Loucy (cell line): ENCODE data around the gene CEP112.

Experiments
- H2AFZ ChIP-seq: fragments of 200-600 bp; sonication (generic); 2 replicates; pipeline ENCODE4 v1.6.0; 2016; ENCODE audit warnings: antibody characterized with exemption, mild to moderate bottlenecking, low read length, moderate library complexity
- H3F3A ChIP-seq: fragments of 200-600 bp; 2 replicates; pipeline ENCODE4 v1.6.0; 2016; ENCODE audit warnings: antibody characterized with exemption, low read depth, mild to moderate bottlenecking
- H3K27me3 ChIP-seq: fragments of 200-600 bp; sonication (generic); 2 replicates; pipeline ENCODE4 v1.6.1; 2014; ENCODE audit warnings: low read length, mild to moderate bottlenecking; ENCODE audit not compliant: insufficient read depth, poor library complexity, severe bottlenecking
- H3K36me3 ChIP-seq: fragments of 200-600 bp; sonication (generic); 2 replicates; pipeline ENCODE4 v1.6.1; 2016; ENCODE audit warnings: low read length; ENCODE audit not compliant: insufficient read depth
- H3K4me1 ChIP-seq: fragments of 200-600 bp; sonication (generic); 2 replicates; pipeline ENCODE4 v1.5.1; 2014; ENCODE audit warnings: low read length, mild to moderate bottlenecking; ENCODE audit not compliant: insufficient read depth, poor library complexity, severe bottlenecking
- H3K4me2 ChIP-seq: fragments of 200-600 bp; sonication (generic); 2 replicates; pipeline ENCODE4 v1.6.0; 2014; ENCODE audit warnings: antibody characterized with exemption, low read length, low read depth, mild to moderate bottlenecking; ENCODE audit not compliant: poor library complexity, severe bottlenecking
- H3K4me3 ChIP-seq: fragments of 200-600 bp; sonication (generic); 2 replicates; pipeline ENCODE4 v1.5.1; 2014; ENCODE audit warnings: low read length, mild to moderate bottlenecking, mixed read lengths; ENCODE audit not compliant: poor library complexity, severe bottlenecking
- H3K79me2 ChIP-seq: fragments of 200-600 bp; sonication (generic); 2 replicates; pipeline ENCODE4 v1.6.1; 2014; ENCODE audit warnings: low read length; ENCODE audit not compliant: insufficient read depth
- H3K9ac ChIP-seq: fragments of 200-600 bp; sonication (generic); 2 replicates; pipeline ENCODE4 v1.6.0; 2014; ENCODE audit warnings: mild to moderate bottlenecking, low read depth, low read length, moderate library complexity; ENCODE audit not compliant: poor library complexity, severe bottlenecking
- H3K9me2 ChIP-seq: fragments of 200-600 bp; sonication (generic); replicated peaks from 2 replicates; pipeline ENCODE4 v1.6.1; 2016; ENCODE audit warnings: low read depth, low read length, mixed read lengths
- H3K9me3 ChIP-seq: fragments of 200-600 bp; sonication (generic); 2 replicates; pipeline ENCODE4 v1.6.1; 2014; ENCODE audit warnings: mild to moderate bottlenecking, antibody characterized with exemption, low read length, low read depth; ENCODE audit not compliant: insufficient read depth
- H4K20me1 ChIP-seq: fragments of 200-600 bp; sonication (generic); 2 replicates; pipeline ENCODE4 v1.6.0; 2014; ENCODE audit warnings: antibody characterized with exemption, low read length, mild to moderate bottlenecking; ENCODE audit not compliant: insufficient read depth, poor library complexity, severe bottlenecking
- CTCF ChIP-seq: fragments of 200-600 bp; sonication (generic); conservative IDR thresholded peaks from 2 replicates; pipeline ENCODE4 v1.5.1; 2014; ENCODE audit warnings: mild to moderate bottlenecking, antibody characterized with exemption, low read length
- EZH2phosphoT487 ChIP-seq: fragments of 200-600 bp; IDR thresholded peaks from 2 replicates; pipeline ENCODE4 v1.6.1; 2018; ENCODE audit warnings: antibody characterized with exemption, mild to moderate bottlenecking, moderate library complexity, borderline replicate concordance

CEP112 gene

GRCh38 chr17:65727246-65727645 lies 464.7 kb downstream of the CEP112 start:
- no peaks in the 10 kb centered on the region for H3K79me2 ChIP-seq
- H3K4me3 ChIP-seq: no peak overlapping the region
- no peaks in the 10 kb centered on the region for H3K9me3 ChIP-seq
- H3K27me3 ChIP-seq: no peaks in the 10 kb centered on the region
- no peaks in the 10 kb centered on the region for H3K4me1 ChIP-seq
- H3K9me2 ChIP-seq: no peaks in the 10 kb centered on the region
- no peaks in the 10 kb centered on the region for H3F3A ChIP-seq
- no peak overlapping the region for H2AFZ ChIP-seq
- TF ChIP-seq EZH2phosphoT487 (no peak), CTCF (no peak)
- H4K20me1 ChIP-seq: no peaks in the 10 kb centered on the region
- no peaks in the 10 kb centered on the region for H3K36me3 ChIP-seq
- no peak overlapping the region for H3K9ac ChIP-seq
- no peak overlapping the region for H3K4me2 ChIP-seq

GRCh38 chr17:65723431-65724151 lies 468.3 kb downstream of the CEP112 start:
- no peaks in the 10 kb centered on the region for H3K36me3 ChIP-seq
- no peak overlapping the region for H3K4me2 ChIP-seq
- H3F3A ChIP-seq: no peaks in the 10 kb centered on the region
- no peak overlapping the region for H2AFZ ChIP-seq
- no peak overlapping the region for H3K9ac ChIP-seq
- no peaks in the 10 kb centered on the region for H3K79me2 ChIP-seq
- no peaks in the 10 kb centered on the region for H4K20me1 ChIP-seq
- H3K27me3 ChIP-seq: no peaks in the 10 kb centered on the region
- H3K4me1 ChIP-seq: no peaks in the 10 kb centered on the region
- no peak for TF ChIP-seq CTCF
- no peak for TF ChIP-seq EZH2phosphoT487
- no peak overlapping the region for H3K4me3 ChIP-seq
- H3K9me2 ChIP-seq: no peaks in the 10 kb centered on the region
- H3K9me3 ChIP-seq: no peaks in the 10 kb centered on the region

- H3K9me2 ChIP-seq: no peaks in the 10 kb centered on the region
Observed at GRCh38 chr17:65718601-65719000, 473.3 kb downstream of the CEP112 start.

More at GRCh38 chr17:65718601-65719000, 473.3 kb downstream of the CEP112 start:
- Histone ChIP-seq H3K36me3 (no peaks in the 10 kb centered on the region), H3K27me3 (no peaks in the 10 kb centered on the region), H3K9ac (no peak overlapping the region), H2AFZ (no peak overlapping the region), H3K4me1 (no peaks in the 10 kb centered on the region), H3K4me3 (no peak overlapping the region), H3F3A (no peaks in the 10 kb centered on the region), H3K79me2 (no peaks in the 10 kb centered on the region), H4K20me1 (no peaks in the 10 kb centered on the region), H3K9me3 (no peaks in the 10 kb centered on the region), H3K4me2 (no peak overlapping the region)
- no peak for TF ChIP-seq CTCF
